ENCODE measurements around the gene NEDD9. TPM values are rescaled to one million over a fixed set of nuclear protein-coding genes. Genes with fewer than 3 reads are reported as not detected.

The NEDD9 gene
- total and polyA plus RNA-seq, 2 donors (not counting 1 experiment from before 2014, with no cell fraction given): 33.7 to 35.2 TPM

DNA sequence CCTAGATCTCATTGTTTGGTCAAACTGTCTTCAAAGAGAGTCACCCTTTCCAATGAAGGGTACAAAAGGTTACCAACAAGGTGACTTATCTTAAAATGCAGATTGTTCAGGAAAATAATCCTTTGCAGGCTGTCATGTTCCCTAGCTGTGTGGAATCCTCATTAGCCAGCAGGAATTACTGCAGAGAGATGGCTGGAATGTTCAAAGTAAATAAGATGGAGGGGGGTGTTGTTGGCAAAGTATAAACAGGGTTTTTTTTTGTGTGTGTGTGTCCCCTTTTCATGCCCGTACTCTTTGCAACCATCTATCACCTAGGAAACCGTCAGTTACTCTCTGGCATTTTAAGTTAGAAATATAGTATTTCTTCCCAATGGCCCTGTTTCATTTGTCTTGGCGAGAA, 6.5 kb downstream of the NEDD9 start:
- H2AFZ ChIP-seq (ENCODE audit: low read length): no peak overlapping the region
- no peak for DNase-seq (ENCODE audit: low read depth in 2 of 2)
- no peaks in the 10 kb centered on the region for H3K27me3 ChIP-seq (ENCODE audit: control insufficient read depth, insufficient read depth, low read length)
- peaks cover 2% of the 10 kb centered on the region for H4K20me1 ChIP-seq (ENCODE audit: control insufficient read depth, extremely low read depth, insufficient read depth, low read length)
- H3K9me3 ChIP-seq (ENCODE audit: control insufficient read depth, insufficient read depth, low read depth, low read length): no peaks in the 10 kb centered on the region
- H3K4me2 ChIP-seq (ENCODE audit: extremely low read depth, insufficient read depth, low read length): no peak overlapping the region
- H3K4me1 ChIP-seq (ENCODE audit: control insufficient read depth, extremely low read depth, insufficient read depth, low read length): peaks cover 2% of the 10 kb centered on the region
- no peak overlapping the region for H3K9ac ChIP-seq (ENCODE audit: insufficient read depth, low read length)
- peaks cover 91% of the 10 kb centered on the region for H3K79me2 ChIP-seq (ENCODE audit: control insufficient read depth, insufficient read depth, low read length)
- H3K4me3 ChIP-seq (replicated peaks in 1 of 4; ENCODE audit: control extremely low read depth in 1 of 4, insufficient read depth in 1 of 4, low read depth in 3 of 4, low read length in 4 of 4): no peak overlapping the region
- no peak for TF ChIP-seq EZH2 (IDR thresholded peaks at IDR 0.05; ENCODE audit: low read length, missing control alignments)
- TF ChIP-seq, protein P1, sequence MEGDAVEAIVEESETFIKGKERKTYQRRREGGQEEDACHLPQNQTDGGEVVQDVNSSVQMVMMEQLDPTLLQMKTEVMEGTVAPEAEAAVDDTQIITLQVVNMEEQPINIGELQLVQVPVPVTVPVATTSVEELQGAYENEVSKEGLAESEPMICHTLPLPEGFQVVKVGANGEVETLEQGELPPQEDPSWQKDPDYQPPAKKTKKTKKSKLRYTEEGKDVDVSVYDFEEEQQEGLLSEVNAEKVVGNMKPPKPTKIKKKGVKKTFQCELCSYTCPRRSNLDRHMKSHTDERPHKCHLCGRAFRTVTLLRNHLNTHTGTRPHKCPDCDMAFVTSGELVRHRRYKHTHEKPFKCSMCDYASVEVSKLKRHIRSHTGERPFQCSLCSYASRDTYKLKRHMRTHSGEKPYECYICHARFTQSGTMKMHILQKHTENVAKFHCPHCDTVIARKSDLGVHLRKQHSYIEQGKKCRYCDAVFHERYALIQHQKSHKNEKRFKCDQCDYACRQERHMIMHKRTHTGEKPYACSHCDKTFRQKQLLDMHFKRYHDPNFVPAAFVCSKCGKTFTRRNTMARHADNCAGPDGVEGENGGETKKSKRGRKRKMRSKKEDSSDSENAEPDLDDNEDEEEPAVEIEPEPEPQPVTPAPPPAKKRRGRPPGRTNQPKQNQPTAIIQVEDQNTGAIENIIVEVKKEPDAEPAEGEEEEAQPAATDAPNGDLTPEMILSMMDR (conservative IDR thresholded peaks at IDR 0.05 in 1 of 2, IDR thresholded peaks at IDR 0.05 in 1 of 2; ENCODE audit: low read depth in 1 of 2, low read length in 2 of 2): no peak
- H3K27ac ChIP-seq (ENCODE audit: insufficient read depth, low read length): no peak overlapping the region
- no peaks in the 10 kb centered on the region for H3K36me3 ChIP-seq (ENCODE audit: control insufficient read depth, insufficient read depth, low read length)

- Histone ChIP-seq H3K27me3 (ENCODE audit: control insufficient read depth, insufficient read depth, low read length) (no peaks in the 10 kb centered on the region), H2AFZ (ENCODE audit: low read length) (no peak overlapping the region), H3K79me2 (ENCODE audit: control insufficient read depth, insufficient read depth, low read length) (peaks cover 89% of the 10 kb centered on the region), H3K4me1 (ENCODE audit: control insufficient read depth, extremely low read depth, insufficient read depth, low read length) (peaks cover 6% of the 10 kb centered on the region), H3K4me2 (ENCODE audit: extremely low read depth, insufficient read depth, low read length) (peak overlapping the region; percentile 58), H4K20me1 (ENCODE audit: control insufficient read depth, extremely low read depth, insufficient read depth, low read length) (peaks cover 2% of the 10 kb centered on the region), H3K9ac (ENCODE audit: insufficient read depth, low read length) (no peak overlapping the region), H3K4me3 (replicated peaks in 1 of 4; ENCODE audit: control extremely low read depth in 1 of 4, insufficient read depth in 1 of 4, low read depth in 3 of 4, low read length in 4 of 4) (no peak overlapping the region), H3K36me3 (ENCODE audit: control insufficient read depth, insufficient read depth, low read length) (no peaks in the 10 kb centered on the region), H3K9me3 (ENCODE audit: control insufficient read depth, insufficient read depth, low read depth, low read length) (no peaks in the 10 kb centered on the region), H3K27ac (ENCODE audit: insufficient read depth, low read length) (peak overlapping the region; percentile 34)
- DNase-seq (ENCODE audit: low read depth in 2 of 2): no peak
- TF ChIP-seq EZH2 (IDR thresholded peaks at IDR 0.05; ENCODE audit: low read length, missing control alignments): no peak
- TF ChIP-seq, protein P1 (conservative IDR thresholded peaks at IDR 0.05 in 1 of 2, IDR thresholded peaks at IDR 0.05 in 1 of 2; ENCODE audit: low read depth in 1 of 2, low read length in 2 of 2): no peak
Observed at GRCh38 chr6:11224966-11225463, 7.5 kb downstream of the NEDD9 start.

- H3K27me3 ChIP-seq (ENCODE audit: control insufficient read depth, insufficient read depth, low read length): no peaks in the 10 kb centered on the region
- H3K79me2 ChIP-seq (ENCODE audit: control insufficient read depth, insufficient read depth, low read length): peaks cover 86% of the 10 kb centered on the region
- no peak overlapping the region for H2AFZ ChIP-seq (ENCODE audit: low read length)
- TF ChIP-seq EZH2 (IDR thresholded peaks at IDR 0.05; ENCODE audit: low read length, missing control alignments): no peak
- TF ChIP-seq, protein P1 (conservative IDR thresholded peaks at IDR 0.05 in 1 of 2, IDR thresholded peaks at IDR 0.05 in 1 of 2; ENCODE audit: low read depth in 1 of 2, low read length in 2 of 2): no peak
- no peaks in the 10 kb centered on the region for H3K9me3 ChIP-seq (ENCODE audit: control insufficient read depth, insufficient read depth, low read depth, low read length)
- peak overlapping the region; percentile 42 for H3K27ac ChIP-seq (ENCODE audit: insufficient read depth, low read length)
- peaks cover 8% of the 10 kb centered on the region for H3K4me1 ChIP-seq (ENCODE audit: control insufficient read depth, extremely low read depth, insufficient read depth, low read length)
- no peak overlapping the region for H3K4me3 ChIP-seq (replicated peaks in 1 of 4; ENCODE audit: control extremely low read depth in 1 of 4, insufficient read depth in 1 of 4, low read depth in 3 of 4, low read length in 4 of 4)
- peaks cover 2% of the 10 kb centered on the region for H4K20me1 ChIP-seq (ENCODE audit: control insufficient read depth, extremely low read depth, insufficient read depth, low read length)
- H3K4me2 ChIP-seq (ENCODE audit: extremely low read depth, insufficient read depth, low read length): peak overlapping the region; percentile 58
- peak in 1 of 2 donors; percentile 83 for DNase-seq (ENCODE audit: low read depth in 2 of 2)
- no peak overlapping the region for H3K9ac ChIP-seq (ENCODE audit: insufficient read depth, low read length)
- H3K36me3 ChIP-seq (ENCODE audit: control insufficient read depth, insufficient read depth, low read length): no peaks in the 10 kb centered on the region
Observed at GRCh38 chr6:11224252-11224965, 8.1 kb downstream of the NEDD9 start.

All from fibroblast of lung (primary cell).